SK-N-MC (cell line): ENCODE measurements around the gene DUSP7.

Experiments
- EZH2 ChIP-seq: fragments of 200-600 bp; sonication (generic); IDR thresholded peaks from one replicate; pipeline ENCODE4 v1.6.1; 2017; ENCODE audit warnings: antibody characterized with exemption
- POLR2AphosphoS5 ChIP-seq: IDR thresholded peaks from 2 replicates; pipeline ENCODE4 v1.6.1; 2012; ENCODE audit warnings: mild to moderate bottlenecking, low read depth, low read length, borderline replicate concordance

GRCh38 chr3:52004906-52005395 is 51.4 kb downstream of the DUSP7 start:
- TF ChIP-seq POLR2AphosphoS5, result no peak
- TF ChIP-seq EZH2, result no peak
